Measurements from ENCODE around the gene PRXL2A.
A peak's percentile ranks its signal among the peaks of the same experiment; 100 is the strongest.

Gene PRXL2A

DNA sequence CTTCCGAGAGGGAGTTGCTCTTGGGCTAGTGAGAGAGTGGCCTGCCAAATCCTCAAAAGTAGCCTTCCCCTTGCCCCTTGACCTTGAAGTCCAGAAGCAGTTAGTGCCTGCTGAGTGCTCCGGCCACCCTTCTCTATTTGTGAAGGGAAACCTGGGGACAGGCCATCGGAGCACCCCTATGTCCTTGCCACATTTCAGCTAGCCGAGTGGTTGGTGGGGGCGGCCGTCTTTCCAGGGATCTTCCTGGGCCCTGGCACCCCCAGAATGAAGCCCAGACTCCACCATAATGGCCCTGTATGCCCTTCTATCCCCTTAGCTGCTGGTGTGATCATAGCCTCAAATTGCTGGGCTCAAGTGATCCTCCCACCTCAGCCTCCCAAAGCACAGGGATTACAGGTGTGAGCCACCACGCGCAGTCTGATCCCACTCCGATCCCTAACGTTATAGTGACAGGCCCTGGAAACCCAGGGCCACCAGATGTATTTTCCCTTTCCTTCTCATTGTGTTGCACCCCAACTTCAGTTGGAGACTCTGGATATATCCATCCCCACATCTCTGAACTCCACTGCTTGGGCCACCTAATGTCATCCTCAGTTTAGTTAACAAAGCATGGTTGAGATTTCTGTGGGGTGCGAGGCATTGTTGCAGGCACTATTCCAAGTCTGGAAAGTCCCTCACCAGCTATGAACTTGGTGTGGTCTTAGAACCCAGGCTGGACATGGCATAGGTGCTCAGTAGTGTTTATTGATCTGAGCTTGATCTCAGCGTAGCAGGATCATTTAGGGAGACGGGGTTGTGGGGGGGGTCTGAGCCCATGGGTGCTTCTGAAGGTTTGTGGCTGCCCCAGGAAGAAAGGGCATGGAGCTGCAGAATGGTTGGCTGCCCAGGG is 47.4 kb downstream of the PRXL2A start:
- Histone ChIP-seq H3K27me3 (ENCODE audit: insufficient read depth, poor library complexity, severe bottlenecking) (no peaks in the 10 kb centered on the region), H3K27ac (replicated peaks) (peak overlapping the region; percentile 75), H3K4me3 (replicated peaks; ENCODE audit: insufficient read depth, low read length) (peak overlapping the region; percentile 83)
- TF ChIP-seq, protein P1, sequence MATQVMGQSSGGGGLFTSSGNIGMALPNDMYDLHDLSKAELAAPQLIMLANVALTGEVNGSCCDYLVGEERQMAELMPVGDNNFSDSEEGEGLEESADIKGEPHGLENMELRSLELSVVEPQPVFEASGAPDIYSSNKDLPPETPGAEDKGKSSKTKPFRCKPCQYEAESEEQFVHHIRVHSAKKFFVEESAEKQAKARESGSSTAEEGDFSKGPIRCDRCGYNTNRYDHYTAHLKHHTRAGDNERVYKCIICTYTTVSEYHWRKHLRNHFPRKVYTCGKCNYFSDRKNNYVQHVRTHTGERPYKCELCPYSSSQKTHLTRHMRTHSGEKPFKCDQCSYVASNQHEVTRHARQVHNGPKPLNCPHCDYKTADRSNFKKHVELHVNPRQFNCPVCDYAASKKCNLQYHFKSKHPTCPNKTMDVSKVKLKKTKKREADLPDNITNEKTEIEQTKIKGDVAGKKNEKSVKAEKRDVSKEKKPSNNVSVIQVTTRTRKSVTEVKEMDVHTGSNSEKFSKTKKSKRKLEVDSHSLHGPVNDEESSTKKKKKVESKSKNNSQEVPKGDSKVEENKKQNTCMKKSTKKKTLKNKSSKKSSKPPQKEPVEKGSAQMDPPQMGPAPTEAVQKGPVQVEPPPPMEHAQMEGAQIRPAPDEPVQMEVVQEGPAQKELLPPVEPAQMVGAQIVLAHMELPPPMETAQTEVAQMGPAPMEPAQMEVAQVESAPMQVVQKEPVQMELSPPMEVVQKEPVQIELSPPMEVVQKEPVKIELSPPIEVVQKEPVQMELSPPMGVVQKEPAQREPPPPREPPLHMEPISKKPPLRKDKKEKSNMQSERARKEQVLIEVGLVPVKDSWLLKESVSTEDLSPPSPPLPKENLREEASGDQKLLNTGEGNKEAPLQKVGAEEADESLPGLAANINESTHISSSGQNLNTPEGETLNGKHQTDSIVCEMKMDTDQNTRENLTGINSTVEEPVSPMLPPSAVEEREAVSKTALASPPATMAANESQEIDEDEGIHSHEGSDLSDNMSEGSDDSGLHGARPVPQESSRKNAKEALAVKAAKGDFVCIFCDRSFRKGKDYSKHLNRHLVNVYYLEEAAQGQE (IDR thresholded peaks at IDR 0.05; ENCODE audit: insufficient replicate concordance, low read depth), result no peak
- TF ChIP-seq GABPA (IDR thresholded peaks at IDR 0.05; ENCODE audit: low read depth), result no peak
- TF ChIP-seq, protein P2, sequence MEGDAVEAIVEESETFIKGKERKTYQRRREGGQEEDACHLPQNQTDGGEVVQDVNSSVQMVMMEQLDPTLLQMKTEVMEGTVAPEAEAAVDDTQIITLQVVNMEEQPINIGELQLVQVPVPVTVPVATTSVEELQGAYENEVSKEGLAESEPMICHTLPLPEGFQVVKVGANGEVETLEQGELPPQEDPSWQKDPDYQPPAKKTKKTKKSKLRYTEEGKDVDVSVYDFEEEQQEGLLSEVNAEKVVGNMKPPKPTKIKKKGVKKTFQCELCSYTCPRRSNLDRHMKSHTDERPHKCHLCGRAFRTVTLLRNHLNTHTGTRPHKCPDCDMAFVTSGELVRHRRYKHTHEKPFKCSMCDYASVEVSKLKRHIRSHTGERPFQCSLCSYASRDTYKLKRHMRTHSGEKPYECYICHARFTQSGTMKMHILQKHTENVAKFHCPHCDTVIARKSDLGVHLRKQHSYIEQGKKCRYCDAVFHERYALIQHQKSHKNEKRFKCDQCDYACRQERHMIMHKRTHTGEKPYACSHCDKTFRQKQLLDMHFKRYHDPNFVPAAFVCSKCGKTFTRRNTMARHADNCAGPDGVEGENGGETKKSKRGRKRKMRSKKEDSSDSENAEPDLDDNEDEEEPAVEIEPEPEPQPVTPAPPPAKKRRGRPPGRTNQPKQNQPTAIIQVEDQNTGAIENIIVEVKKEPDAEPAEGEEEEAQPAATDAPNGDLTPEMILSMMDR (IDR thresholded peaks at IDR 0.05; ENCODE audit: insufficient read depth, low read length), result no peak
- no peak for TF ChIP-seq POLR2AphosphoS5 (IDR thresholded peaks at IDR 0.05; ENCODE audit: low read depth)
- no peak for TF ChIP-seq SPI1 (IDR thresholded peaks at IDR 0.05; ENCODE audit: borderline replicate concordance, low read depth)
- DNase-seq (ENCODE audit: low read depth in 1 of 2, low spot score in 1 of 2), result no peak

DNA sequence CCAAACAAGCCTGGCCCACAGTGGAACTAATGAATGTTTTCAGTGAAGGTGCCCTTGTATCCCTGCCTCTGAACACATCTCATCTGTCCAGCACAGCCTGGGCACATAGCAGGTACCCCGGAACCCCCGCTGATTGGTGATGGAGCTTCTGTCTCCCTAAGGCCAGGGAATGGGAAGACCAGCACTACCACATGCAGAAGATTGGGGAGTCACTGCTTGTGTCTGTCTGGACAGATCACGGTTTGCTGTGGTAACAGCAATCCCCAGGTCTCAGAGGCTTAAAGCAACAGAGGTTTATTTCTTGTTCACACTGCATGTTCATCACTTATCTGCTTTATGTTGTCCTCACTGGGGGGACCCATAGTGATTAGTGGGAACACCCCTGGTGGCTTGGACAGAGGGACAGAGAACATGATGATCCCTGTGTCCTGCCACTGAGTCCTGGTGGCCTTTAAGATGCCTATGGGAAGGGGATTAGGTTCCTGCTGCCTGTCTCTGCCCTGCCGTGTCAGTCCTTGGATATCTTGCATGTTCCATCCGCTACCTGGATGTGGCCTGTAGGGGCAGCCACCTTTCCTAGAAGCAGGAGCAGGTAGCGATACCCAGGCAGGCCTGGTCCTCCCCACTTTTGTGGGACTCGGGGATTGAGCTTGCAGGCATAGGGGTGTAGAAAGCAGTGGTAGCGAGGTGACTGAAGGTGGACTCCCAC is 49.4 kb downstream of the PRXL2A start:
- DNase-seq (ENCODE audit: low read depth in 1 of 2, low spot score in 1 of 2), result no peak
- TF ChIP-seq SPI1 (IDR thresholded peaks at IDR 0.05; ENCODE audit: borderline replicate concordance, low read depth), result no peak
- no peak for TF ChIP-seq GABPA (IDR thresholded peaks at IDR 0.05; ENCODE audit: low read depth)
- TF ChIP-seq, protein P1 (IDR thresholded peaks at IDR 0.05; ENCODE audit: insufficient replicate concordance, low read depth), result no peak
- no peak for TF ChIP-seq POLR2AphosphoS5 (IDR thresholded peaks at IDR 0.05; ENCODE audit: low read depth)
- TF ChIP-seq, protein P2 (IDR thresholded peaks at IDR 0.05; ENCODE audit: insufficient read depth, low read length), result no peak
- Histone ChIP-seq H3K27me3 (ENCODE audit: insufficient read depth, poor library complexity, severe bottlenecking) (no peaks in the 10 kb centered on the region), H3K27ac (replicated peaks) (no peak overlapping the region; the same call in none of the 2 replicates), H3K4me3 (replicated peaks; ENCODE audit: insufficient read depth, low read length) (no peak overlapping the region)

DNA sequence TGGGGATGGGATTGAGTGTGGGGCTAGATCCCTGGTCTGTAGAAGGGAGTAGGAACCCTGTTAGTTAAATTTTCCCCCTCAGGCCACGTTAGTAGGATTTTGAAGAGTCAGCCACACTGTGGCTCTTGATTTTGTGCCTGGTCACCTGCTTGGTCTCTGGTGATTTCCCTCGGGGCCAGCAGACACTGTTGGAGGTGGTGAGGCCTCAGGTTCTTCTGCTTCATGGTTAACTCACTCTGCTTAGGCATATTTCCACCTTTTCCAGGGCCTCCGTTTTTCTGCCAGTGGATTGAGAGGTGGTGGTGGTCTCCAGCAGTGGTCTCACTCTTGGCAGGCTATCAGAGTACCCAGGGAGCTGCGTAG is 49.9 kb downstream of the PRXL2A start:
- Histone ChIP-seq H3K4me3 (replicated peaks; ENCODE audit: insufficient read depth, low read length) (no peak overlapping the region), H3K27ac (replicated peaks) (peak overlapping the region; percentile 16; the same call in 1 of the 2 replicates), H3K27me3 (ENCODE audit: insufficient read depth, poor library complexity, severe bottlenecking) (no peaks in the 10 kb centered on the region)
- TF ChIP-seq SPI1 (IDR thresholded peaks at IDR 0.05; ENCODE audit: borderline replicate concordance, low read depth), result no peak
- TF ChIP-seq, protein P2 (IDR thresholded peaks at IDR 0.05; ENCODE audit: insufficient read depth, low read length), result no peak
- DNase-seq (ENCODE audit: low read depth in 1 of 2, low spot score in 1 of 2), result no peak

All from HL-60 (cell line).